ENCODE data around the gene FAM222A.

FAM222A gene

GRCh38 chr12:109767991-109768900, 54.6 kb downstream of the FAM222A start:
- no peak for DNase-seq (ENCODE audit: low read depth)
- no peak overlapping the region for H3K4me3 ChIP-seq (ENCODE audit: control insufficient read depth, low read depth, low read length)
- no peak for TF ChIP-seq CTCF (IDR thresholded peaks at IDR 0.05; ENCODE audit: control insufficient read depth, insufficient read depth, low read depth, low read length, missing control alignments)

GRCh38 chr12:109768901-109769670, 55.5 kb downstream of the FAM222A start:
- TF ChIP-seq CTCF (IDR thresholded peaks at IDR 0.05; ENCODE audit: control insufficient read depth, insufficient read depth, low read depth, low read length, missing control alignments), result no peak
- no peak overlapping the region for H3K4me3 ChIP-seq (ENCODE audit: control insufficient read depth, low read depth, low read length)

GRCh38 chr12:109770104-109770860, 56.7 kb downstream of the FAM222A start:
- H3K4me3 ChIP-seq (ENCODE audit: control insufficient read depth, low read depth, low read length), result no peak overlapping the region
- no peak for DNase-seq (ENCODE audit: low read depth)
- no peak for TF ChIP-seq CTCF (IDR thresholded peaks at IDR 0.05; ENCODE audit: control insufficient read depth, insufficient read depth, low read depth, low read length, missing control alignments)

More at GRCh38 chr12:109768901-109769670, 55.5 kb downstream of the FAM222A start:
- DNase-seq (ENCODE audit: low read depth), result no peak

- no peak for TF ChIP-seq CTCF (IDR thresholded peaks at IDR 0.05; ENCODE audit: control insufficient read depth, insufficient read depth, low read depth, low read length, missing control alignments)
- no peak overlapping the region for H3K4me3 ChIP-seq (ENCODE audit: control insufficient read depth, low read depth, low read length)
- DNase-seq (ENCODE audit: low read depth), result no peak
These were observed 57.4 kb downstream of the FAM222A start for GRCh38 chr12:109770861-109771670.

- H3K4me3 ChIP-seq (ENCODE audit: control insufficient read depth, low read depth, low read length), result no peak overlapping the region
- no peak for DNase-seq (ENCODE audit: low read depth)
- peak; percentile 10 for TF ChIP-seq CTCF (IDR thresholded peaks at IDR 0.05; ENCODE audit: control insufficient read depth, insufficient read depth, low read depth, low read length, missing control alignments)
These were observed 58.4 kb downstream of the FAM222A start for GRCh38 chr12:109771746-109772621.
